Endothelial cell of umbilical vein (primary cell): ENCODE results near the gene NTMT2.

Experiments
- CTCF ChIP-seq, 2 donors: IDR thresholded peaks; 1 replicate in 1 of 2; 2 replicates in 1 of 2; pipeline ENCODE4 v1.5.1; 2011; ENCODE audit warnings: low read length in 2 of 2, mild to moderate bottlenecking in 2 of 2, moderate library complexity in 2 of 2, control low read depth in 1 of 2, inconsistent platforms in 1 of 2, low read depth in 1 of 2; ENCODE audit not compliant: insufficient read depth in 1 of 2; ENCODE audit errors: extremely low read depth in 1 of 2
- EZH2 ChIP-seq: IDR thresholded peaks from 2 replicates; pipeline ENCODE4 v1.6.1; 2012; ENCODE audit warnings: borderline replicate concordance, low read depth, mild to moderate bottlenecking, moderate library complexity, low read length, inconsistent platforms; ENCODE audit not compliant: severe bottlenecking
- FOS ChIP-seq: IDR thresholded peaks from 2 replicates; pipeline ENCODE4 v1.6.1; 2011; ENCODE audit warnings: mild to moderate bottlenecking, low read length, moderate library complexity, borderline replicate concordance; ENCODE audit not compliant: insufficient read depth
- GATA2 ChIP-seq: IDR thresholded peaks from 2 replicates; pipeline ENCODE4 v1.7.0; 2011; ENCODE audit warnings: low read depth, mild to moderate bottlenecking, moderate library complexity, mixed read lengths, low read length; ENCODE audit not compliant: insufficient read length, insufficient read depth
- JUN ChIP-seq: IDR thresholded peaks from 2 replicates; pipeline ENCODE4 v1.6.1; 2011; ENCODE audit warnings: borderline replicate concordance, low read depth; ENCODE audit not compliant: insufficient read length, insufficient read depth
- MAX ChIP-seq: IDR thresholded peaks from 2 replicates; pipeline ENCODE4 v1.6.1; 2011; ENCODE audit not compliant: insufficient read depth, insufficient read length
- MYC ChIP-seq: IDR thresholded peaks from one replicate; pipeline ENCODE4 v1.6.1; 2011; ENCODE audit warnings: mild to moderate bottlenecking, low read depth, low read length
- POLR2A ChIP-seq: IDR thresholded peaks from 2 replicates; pipeline ENCODE4 v1.6.1; 2012; ENCODE audit warnings: low read depth, mild to moderate bottlenecking, control low read depth, low read length
- POLR2AphosphoS5 ChIP-seq: IDR thresholded peaks from 2 replicates; pipeline ENCODE4 v1.6.1; 2012; ENCODE audit warnings: low read depth, mild to moderate bottlenecking, control low read depth, low read length, moderate library complexity; ENCODE audit not compliant: insufficient read depth

GRCh38 chr1:170155055-170155454 lies 9.3 kb downstream of the NTMT2 start:
- TF ChIP-seq CTCF (IDR thresholded peaks at IDR 0.05; ENCODE audit: extremely low read depth in 1 of 2, insufficient read depth in 1 of 2, low read depth in 1 of 2, low read length in 2 of 2) (no peak), EZH2 (no peak), POLR2AphosphoS5 (no peak), POLR2A (no peak), MYC (no peak), GATA2 (no peak), FOS (no peak), MAX (no peak), JUN (no peak)
